A549 (cell line): ENCODE measurements around the gene NEK9. TPM values are rescaled to one million over a fixed set of nuclear protein-coding genes. Genes with fewer than 3 reads are reported as not detected.

Experiments
- ATAC-seq, 2 experiments: fragments of 200-7000 bp in 1 of 2; fragments of >200 bp in 1 of 2; cut with Nextera tagmentation in 1 of 2; cut with Tn5 transposase in 1 of 2; 3 replicates each; pipeline versions ENCODE4 v1.8.0 to v1.9.1; 2018 to 2020; ENCODE audit warnings: mild to moderate bottlenecking in 1 of 2, moderate library complexity in 1 of 2
- CTCF ChIA-PET: fragments of 300-600 bp; sonication (Branson Sonifier 250); formaldehyde crosslinking; extraction: SDS; loops from one replicate; lab custom pipeline; 2021; ENCODE audit warnings: antibody characterized with exemption, inconsistent platforms; lab: Yijun Ruan, JAX
- POLR2A ChIA-PET: fragments of 350-600 bp; formaldehyde crosslinking; extraction: SDS; loops from one replicate; lab custom pipeline; 2021; ENCODE audit warnings: antibody characterized with exemption, inconsistent platforms; lab: Yijun Ruan, JAX
- DNase-seq, 2 experiments: peaks; one replicate each; pipeline versions ENCODE4 v3.0.0 to v3.0.0-alpha.2; 2011 to 2016; ENCODE audit warnings: low read depth in 1 of 2, low spot score in 1 of 2
- FAIRE-seq: peaks from 2 replicates; lab custom pipeline; 2011; peaks lifted over from hg19 to GRCh38; lab: Jason Lieb, UNC
- H3K27ac ChIP-seq, 2 experiments: fragments of >200 bp; sonication (Bioruptor Twin); formaldehyde crosslinking; 3 replicates each; pipeline ENCODE4 v1.5.1; 2016 to 2017
- H3K4me1 ChIP-seq: fragments of >200 bp; sonication (Bioruptor Twin); formaldehyde crosslinking; 3 replicates; pipeline ENCODE4 v1.6.1; 2016
- H3K4me2 ChIP-seq: fragments of >200 bp; sonication (Bioruptor Twin); formaldehyde crosslinking; 3 replicates; pipeline ENCODE4 v1.6.1; 2016
- H3K4me3 ChIP-seq: fragments of >200 bp; sonication (Bioruptor Twin); formaldehyde crosslinking; 3 replicates; pipeline ENCODE4 v1.5.1; 2016
- H3K9me3 ChIP-seq: fragments of >200 bp; sonication (Bioruptor Twin); formaldehyde crosslinking; 3 replicates; pipeline ENCODE4 v1.6.1; 2016
- CHD2 ChIP-seq: fragments of 150-350 bp; IDR thresholded peaks from 2 replicates; pipeline ENCODE4 v1.6.1; 2014; ENCODE audit warnings: low read length; ENCODE audit not compliant: partially characterized antibody
- EHF ChIP-seq: fragments of 250-450 bp; sonication (Bioruptor Pico); IDR thresholded peaks from 2 replicates; pipeline ENCODE4 v1.5.0; 2020; ENCODE audit warnings: mild to moderate bottlenecking
- EHMT2 ChIP-seq: fragments of 200-600 bp; sonication (generic); IDR thresholded peaks from 2 replicates; pipeline ENCODE4 v1.6.1; 2016; ENCODE audit warnings: antibody characterized with exemption, low read depth, mild to moderate bottlenecking, moderate library complexity
- EP300 ChIP-seq, 2 experiments: fragments of >200 bp; sonication (Bioruptor Twin); formaldehyde crosslinking; IDR thresholded peaks; 2 replicates in 1 of 2; 3 replicates in 1 of 2; pipeline ENCODE4 v1.6.1; 2016 to 2017
- FOSL2 ChIP-seq, 2 experiments: fragments of 450-650 bp in 1 of 2; fragments of >200 bp in 1 of 2; sonication (Bioruptor Twin) in 1 of 2; formaldehyde crosslinking; IDR thresholded peaks; 2 replicates each; pipeline versions ENCODE4 v1.5.0 to v1.6.1; 2016 to 2020; ENCODE audit warnings: mild to moderate bottlenecking in 1 of 2, moderate library complexity in 1 of 2
- HDAC2 ChIP-seq: fragments of 200-600 bp; sonication (generic); IDR thresholded peaks from 2 replicates; pipeline ENCODE4 v1.6.1; 2016
- JUNB ChIP-seq: fragments of >200 bp; sonication (Bioruptor Twin); formaldehyde crosslinking; IDR thresholded peaks from 2 replicates; pipeline ENCODE4 v1.6.1; 2016
- KDM1A ChIP-seq: fragments of 200-600 bp; sonication (generic); IDR thresholded peaks from 2 replicates; pipeline ENCODE4 v1.6.1; 2016; ENCODE audit warnings: low read depth, mild to moderate bottlenecking
- MAFK ChIP-seq: fragments of 450-650 bp; IDR thresholded peaks from 2 replicates; pipeline ENCODE4 v1.6.1; 2014; ENCODE audit not compliant: partially characterized antibody
- MAZ ChIP-seq: fragments of 150-350 bp; IDR thresholded peaks from 2 replicates; pipeline ENCODE4 v1.6.1; 2014; ENCODE audit warnings: antibody characterized with exemption, low read depth, low read length, borderline replicate concordance
- NFE2L2 ChIP-seq: fragments of 150-350 bp; conservative IDR thresholded peaks from 2 replicates; pipeline ENCODE4 v1.6.1; 2014; ENCODE audit warnings: low read length
- POLR2A ChIP-seq: IDR thresholded peaks from 2 replicates; pipeline ENCODE4 v1.6.1; 2012; ENCODE audit warnings: mild to moderate bottlenecking, low read length
- RAD21 ChIP-seq, 2 experiments: fragments of >200 bp in 1 of 2; sonication (Bioruptor Twin) in 1 of 2; formaldehyde crosslinking in 1 of 2; IDR thresholded peaks in 1 of 2; conservative IDR thresholded peaks in 1 of 2; 2 replicates in 1 of 2; 3 replicates in 1 of 2; pipeline ENCODE4 v1.6.1; 2012 to 2018; ENCODE audit warnings: inconsistent platforms in 1 of 2
- RCOR1 ChIP-seq: fragments of 150-350 bp; IDR thresholded peaks from 2 replicates; pipeline ENCODE4 v1.6.1; 2014; ENCODE audit warnings: antibody characterized with exemption, low read length, low read depth
- RFX5 ChIP-seq: fragments of 450-650 bp; IDR thresholded peaks from 2 replicates; pipeline ENCODE4 v1.7.1; 2014; ENCODE audit warnings: antibody characterized with exemption, mild to moderate bottlenecking, moderate library complexity
- SREBF2 ChIP-seq: fragments of 450-650 bp; IDR thresholded peaks from 2 replicates; pipeline ENCODE4 v1.6.1; 2014; ENCODE audit warnings: mild to moderate bottlenecking, moderate library complexity
- ZSCAN20 ChIP-seq: fragments of 250-450 bp; sonication (Bioruptor Pico); IDR thresholded peaks from 2 replicates; pipeline ENCODE4 v1.8.0; 2022; ENCODE audit warnings: mild to moderate bottlenecking, moderate library complexity
- WGBS: methylation state at CpG from one replicate; pipeline ENCODE4 v1.1.6; 2017; ENCODE audit errors: missing lambda C conversion rate; 5-methylcytosine and 5-hydroxymethylcytosine counted together
- polyA plus RNA-seq, 4 experiments: library from polyadenylated mRNA; depleted of rRNA in 3 of 4; stranded (reverse); fragments of >200 nt; fragmentation: RNase III in 1 of 4; extraction: RNeasy Plus Mini Kit Qiagen cat#74134 plus additional on column Dnase treatment in 1 of 4; gene quantifications; 2 replicates in 3 of 4; 3 replicates in 1 of 4; pipeline ENCODE4 v1.2.3, GENCODE V29; 2011 to 2017
- TF ChIP-seq, protein P1 (sequence below): fragments of 200-600 bp; sonication (generic); IDR thresholded peaks from 2 replicates; pipeline ENCODE4 v1.6.1; 2016; ENCODE audit warnings: antibody characterized with exemption, mild to moderate bottlenecking, moderate library complexity
- TF ChIP-seq, protein P2 (sequence below): fragments of 250-450 bp; sonication (Bioruptor Pico); IDR thresholded peaks from 2 replicates; pipeline ENCODE4 v1.5.0; 2020; ENCODE audit warnings: low read depth, mild to moderate bottlenecking, moderate library complexity
- TF ChIP-seq, protein P3 (sequence below): IDR thresholded peaks from 2 replicates; pipeline ENCODE4 v1.6.1; 2012

Gene NEK9
- polyA plus RNA-seq, 2 of the 4 experiments (the other 2 are of a cell fraction), result 49.4 to 75.9 TPM

DNA sequence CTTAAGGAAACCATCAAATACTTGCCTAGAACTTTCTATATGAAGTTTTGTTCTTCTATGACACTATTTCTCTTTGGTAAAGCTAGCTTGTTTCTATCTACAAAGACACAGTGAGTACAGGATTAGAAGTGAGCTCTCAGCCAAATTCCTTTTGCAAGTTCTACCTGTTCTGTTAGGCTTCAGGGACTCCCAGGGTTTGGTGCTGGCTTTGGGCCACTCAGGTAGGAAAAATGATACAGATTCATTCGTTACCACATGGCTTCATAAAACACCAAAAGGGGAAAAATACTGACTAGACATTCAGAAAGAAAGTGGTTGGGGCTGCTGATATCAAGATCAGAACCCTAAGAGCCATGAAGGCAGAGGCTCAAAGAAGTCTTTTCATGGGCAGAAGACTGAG is 43.6 kb downstream of the NEK9 start (continued):
- TF ChIP-seq, protein P1, sequence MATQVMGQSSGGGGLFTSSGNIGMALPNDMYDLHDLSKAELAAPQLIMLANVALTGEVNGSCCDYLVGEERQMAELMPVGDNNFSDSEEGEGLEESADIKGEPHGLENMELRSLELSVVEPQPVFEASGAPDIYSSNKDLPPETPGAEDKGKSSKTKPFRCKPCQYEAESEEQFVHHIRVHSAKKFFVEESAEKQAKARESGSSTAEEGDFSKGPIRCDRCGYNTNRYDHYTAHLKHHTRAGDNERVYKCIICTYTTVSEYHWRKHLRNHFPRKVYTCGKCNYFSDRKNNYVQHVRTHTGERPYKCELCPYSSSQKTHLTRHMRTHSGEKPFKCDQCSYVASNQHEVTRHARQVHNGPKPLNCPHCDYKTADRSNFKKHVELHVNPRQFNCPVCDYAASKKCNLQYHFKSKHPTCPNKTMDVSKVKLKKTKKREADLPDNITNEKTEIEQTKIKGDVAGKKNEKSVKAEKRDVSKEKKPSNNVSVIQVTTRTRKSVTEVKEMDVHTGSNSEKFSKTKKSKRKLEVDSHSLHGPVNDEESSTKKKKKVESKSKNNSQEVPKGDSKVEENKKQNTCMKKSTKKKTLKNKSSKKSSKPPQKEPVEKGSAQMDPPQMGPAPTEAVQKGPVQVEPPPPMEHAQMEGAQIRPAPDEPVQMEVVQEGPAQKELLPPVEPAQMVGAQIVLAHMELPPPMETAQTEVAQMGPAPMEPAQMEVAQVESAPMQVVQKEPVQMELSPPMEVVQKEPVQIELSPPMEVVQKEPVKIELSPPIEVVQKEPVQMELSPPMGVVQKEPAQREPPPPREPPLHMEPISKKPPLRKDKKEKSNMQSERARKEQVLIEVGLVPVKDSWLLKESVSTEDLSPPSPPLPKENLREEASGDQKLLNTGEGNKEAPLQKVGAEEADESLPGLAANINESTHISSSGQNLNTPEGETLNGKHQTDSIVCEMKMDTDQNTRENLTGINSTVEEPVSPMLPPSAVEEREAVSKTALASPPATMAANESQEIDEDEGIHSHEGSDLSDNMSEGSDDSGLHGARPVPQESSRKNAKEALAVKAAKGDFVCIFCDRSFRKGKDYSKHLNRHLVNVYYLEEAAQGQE, result no peak
- no peak for TF ChIP-seq FOSL2 (IDR thresholded peaks at IDR 0.05)
- TF ChIP-seq FOSL2 (CRISPR knock-in tag; IDR thresholded peaks at IDR 0.05), result no peak
- TF ChIP-seq MAFK, result no peak
- no peak for TF ChIP-seq RFX5

DNA sequence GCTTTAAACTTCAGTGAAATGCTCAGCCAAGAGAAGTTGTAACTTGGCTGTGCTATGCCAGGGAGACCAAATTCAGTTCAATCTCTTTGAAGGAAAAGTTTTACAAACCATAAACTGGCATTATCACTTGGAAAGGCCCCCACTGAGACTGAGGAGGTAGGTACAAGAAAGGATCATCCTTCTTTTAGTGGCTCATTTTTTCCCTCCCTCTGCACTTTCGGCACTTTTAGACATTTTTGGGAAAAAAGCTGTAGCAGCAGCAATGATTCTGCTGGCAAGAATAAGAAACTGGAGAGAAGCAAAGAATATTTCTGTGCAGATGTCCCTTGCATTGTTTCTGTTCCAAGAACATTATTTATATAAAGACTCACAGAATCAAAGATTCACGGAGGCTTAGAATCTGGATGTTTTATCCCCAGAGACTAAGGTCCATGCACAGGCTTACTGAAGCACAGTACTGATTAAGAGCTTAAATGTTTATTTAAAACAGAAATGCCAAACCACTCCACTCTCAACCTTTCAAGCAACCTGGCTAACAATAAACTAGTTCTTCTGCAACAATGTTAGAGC is 45.1 kb downstream of the NEK9 start:
- TF ChIP-seq ZSCAN20 (CRISPR knock-in tag) (no peak), NFE2L2 (no peak), FOSL2 (IDR thresholded peaks at IDR 0.05) (no peak), FOSL2 (CRISPR knock-in tag; IDR thresholded peaks at IDR 0.05) (no peak), RAD21 (conservative IDR thresholded peaks at IDR 0.05 in 1 of 2, IDR thresholded peaks at IDR 0.05 in 1 of 2) (no peak), CHD2 (no peak)
- FAIRE-seq (no peak), ATAC-seq (no peak), DNase-seq (no peak)
- Histone ChIP-seq H3K4me1 (no peaks in the 10 kb centered on the region), H3K9me3 (no peaks in the 10 kb centered on the region), H3K4me2 (no peak overlapping the region), H3K27ac (no peak overlapping the region), H3K4me3 (no peak overlapping the region)
- CTCF ChIA-PET, result interaction anchor here (1.0 to 13.1 kb wide), 3 partner anchors 137 to 222 kb away, joined by 3 to 148 read pairs (median 12); no protein-coding TSS in a partner anchor
- 88% methylated on average over 2 of the region's 2 CpGs for WGBS
- POLR2A ChIA-PET, result no interaction called here

DNA sequence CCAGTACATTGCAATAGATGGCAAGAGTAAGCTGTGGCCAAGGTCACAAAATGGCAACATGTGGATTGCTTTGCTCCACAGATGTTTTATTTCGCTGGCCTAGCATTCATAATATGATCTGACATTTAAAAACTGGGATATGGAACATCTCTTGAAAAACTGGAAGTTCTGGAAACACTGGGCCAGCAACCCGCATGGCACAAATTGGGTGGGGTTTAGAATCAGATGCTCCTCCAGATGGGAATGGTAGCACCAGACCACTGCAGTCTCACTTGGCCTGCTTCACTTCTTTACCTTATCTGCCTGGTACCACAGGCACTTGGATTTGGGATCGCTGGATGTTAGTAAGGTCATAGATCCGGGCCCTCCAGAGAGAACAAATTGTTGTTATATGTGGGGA is 47.3 kb downstream of the NEK9 start:
- H3K27ac ChIP-seq, result no peak overlapping the region
- 67% methylated on average over 4 of the region's 4 CpGs for WGBS
- POLR2A ChIA-PET, result interaction anchor here (0.7 kb wide), 1 partner anchor 158 kb away, joined by 9 read pairs; no protein-coding TSS in a partner anchor

More for the DNA sequence above, 47.3 kb downstream of the NEK9 start:
- DNase-seq, result no peak
- TF ChIP-seq MAZ (no peak), KDM1A (no peak), SREBF2 (no peak), EHMT2 (no peak), EP300 (IDR thresholded peaks at IDR 0.05) (no peak), EHF (CRISPR knock-in tag) (no peak), HDAC2 (no peak), JUNB (no peak), POLR2A (no peak), RCOR1 (no peak)
- TF ChIP-seq, protein P2, sequence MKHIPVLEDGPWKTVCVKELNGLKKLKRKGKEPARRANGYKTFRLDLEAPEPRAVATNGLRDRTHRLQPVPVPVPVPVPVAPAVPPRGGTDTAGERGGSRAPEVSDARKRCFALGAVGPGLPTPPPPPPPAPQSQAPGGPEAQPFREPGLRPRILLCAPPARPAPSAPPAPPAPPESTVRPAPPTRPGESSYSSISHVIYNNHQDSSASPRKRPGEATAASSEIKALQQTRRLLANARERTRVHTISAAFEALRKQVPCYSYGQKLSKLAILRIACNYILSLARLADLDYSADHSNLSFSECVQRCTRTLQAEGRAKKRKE (CRISPR knock-in tag), result no peak
- TF ChIP-seq, protein P3, sequence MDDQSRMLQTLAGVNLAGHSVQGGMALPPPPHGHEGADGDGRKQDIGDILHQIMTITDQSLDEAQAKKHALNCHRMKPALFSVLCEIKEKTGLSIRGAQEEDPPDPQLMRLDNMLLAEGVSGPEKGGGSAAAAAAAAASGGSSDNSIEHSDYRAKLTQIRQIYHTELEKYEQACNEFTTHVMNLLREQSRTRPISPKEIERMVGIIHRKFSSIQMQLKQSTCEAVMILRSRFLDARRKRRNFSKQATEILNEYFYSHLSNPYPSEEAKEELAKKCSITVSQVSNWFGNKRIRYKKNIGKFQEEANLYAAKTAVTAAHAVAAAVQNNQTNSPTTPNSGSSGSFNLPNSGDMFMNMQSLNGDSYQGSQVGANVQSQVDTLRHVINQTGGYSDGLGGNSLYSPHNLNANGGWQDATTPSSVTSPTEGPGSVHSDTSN, result no peak
- CTCF ChIA-PET, result interaction anchor here (3.8 kb wide), 1 partner anchor 9 kb away, joined by 36 read pairs; no protein-coding TSS in a partner anchor
- FAIRE-seq, result no peak
- no peak for ATAC-seq
- H3K4me1 ChIP-seq, result no peaks in the 10 kb centered on the region
- no peak overlapping the region for H3K4me2 ChIP-seq
- H3K4me3 ChIP-seq, result no peak overlapping the region
- no peaks in the 10 kb centered on the region for H3K9me3 ChIP-seq
